Measurements from ENCODE around the gene DEAF1. TPM values are rescaled to one million over a fixed set of nuclear protein-coding genes. Genes with fewer than 3 reads are reported as not detected.

Gene DEAF1
- total RNA-seq, 1 experiment from 2014 or later = 31.9 TPM

DNA sequence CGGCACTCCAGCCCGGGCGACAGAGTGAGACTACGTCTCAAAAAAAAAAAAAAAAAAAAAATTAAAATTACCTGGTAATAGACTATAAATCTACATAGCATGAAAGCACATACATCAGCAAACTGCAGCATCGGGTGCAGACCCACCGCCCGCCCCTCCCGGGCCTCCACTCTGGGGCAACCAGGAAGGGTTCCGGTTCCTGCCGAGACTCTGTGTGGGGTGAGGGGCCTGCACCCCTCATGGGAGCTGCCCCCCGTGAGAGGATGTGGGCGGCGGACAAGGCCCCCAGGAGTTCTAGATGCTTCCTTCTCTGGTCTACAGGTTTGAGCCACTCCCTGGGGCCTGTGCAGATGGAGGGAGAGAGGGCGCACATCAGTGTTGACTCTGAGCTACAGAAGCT, 48.8 kb downstream of the DEAF1 start:
- POLR2A ChIA-PET (ENCODE audit: unreplicated experiment) = no interaction called here
- Histone ChIP-seq H3K27ac (ENCODE audit: low read length) (no peak overlapping the region), H3K4me1 (ENCODE audit: insufficient read depth, low read length) (no peaks in the 10 kb centered on the region), H3K4me2 (ENCODE audit: low read length) (no peak overlapping the region), H3K79me2 (ENCODE audit: low read length) (no peaks in the 10 kb centered on the region), H3K9me3 (ENCODE audit: low read length) (no peaks in the 10 kb centered on the region), H3K27me3 (ENCODE audit: low read length) (no peaks in the 10 kb centered on the region), H3K4me3 (ENCODE audit: low read length) (no peak overlapping the region), H2AFZ (ENCODE audit: low read length) (no peak overlapping the region), H3K36me3 (ENCODE audit: low read depth, low read length) (no peaks in the 10 kb centered on the region), H3K9me2 (replicated peaks; ENCODE audit: low read length) (no peaks in the 10 kb centered on the region), H3F3A (ENCODE audit: low read length, unreplicated experiment) (no peaks in the 10 kb centered on the region), H4K20me1 (ENCODE audit: low read length) (no peaks in the 10 kb centered on the region), H3K9ac (ENCODE audit: low read length) (no peak overlapping the region)
- intact Hi-C loops (cut with micrococcal nuclease) = no loop called here
- BruUV-seq (replicated peaks) = no TSS peak
- TF ChIP-seq EZH2phosphoT487 (IDR thresholded peaks at IDR 0.05; ENCODE audit: borderline replicate concordance, low read length) (no peak), EZH2 (IDR thresholded peaks at IDR 0.05; ENCODE audit: low read length, unreplicated experiment) (no peak)
- TF ChIP-seq, protein P1, sequence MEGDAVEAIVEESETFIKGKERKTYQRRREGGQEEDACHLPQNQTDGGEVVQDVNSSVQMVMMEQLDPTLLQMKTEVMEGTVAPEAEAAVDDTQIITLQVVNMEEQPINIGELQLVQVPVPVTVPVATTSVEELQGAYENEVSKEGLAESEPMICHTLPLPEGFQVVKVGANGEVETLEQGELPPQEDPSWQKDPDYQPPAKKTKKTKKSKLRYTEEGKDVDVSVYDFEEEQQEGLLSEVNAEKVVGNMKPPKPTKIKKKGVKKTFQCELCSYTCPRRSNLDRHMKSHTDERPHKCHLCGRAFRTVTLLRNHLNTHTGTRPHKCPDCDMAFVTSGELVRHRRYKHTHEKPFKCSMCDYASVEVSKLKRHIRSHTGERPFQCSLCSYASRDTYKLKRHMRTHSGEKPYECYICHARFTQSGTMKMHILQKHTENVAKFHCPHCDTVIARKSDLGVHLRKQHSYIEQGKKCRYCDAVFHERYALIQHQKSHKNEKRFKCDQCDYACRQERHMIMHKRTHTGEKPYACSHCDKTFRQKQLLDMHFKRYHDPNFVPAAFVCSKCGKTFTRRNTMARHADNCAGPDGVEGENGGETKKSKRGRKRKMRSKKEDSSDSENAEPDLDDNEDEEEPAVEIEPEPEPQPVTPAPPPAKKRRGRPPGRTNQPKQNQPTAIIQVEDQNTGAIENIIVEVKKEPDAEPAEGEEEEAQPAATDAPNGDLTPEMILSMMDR (conservative IDR thresholded peaks at IDR 0.05; ENCODE audit: low read depth, low read length) = no peak
- ATAC-seq (no peak), DNase-seq (no peak)
- CTCF ChIA-PET = no interaction called here

DNA sequence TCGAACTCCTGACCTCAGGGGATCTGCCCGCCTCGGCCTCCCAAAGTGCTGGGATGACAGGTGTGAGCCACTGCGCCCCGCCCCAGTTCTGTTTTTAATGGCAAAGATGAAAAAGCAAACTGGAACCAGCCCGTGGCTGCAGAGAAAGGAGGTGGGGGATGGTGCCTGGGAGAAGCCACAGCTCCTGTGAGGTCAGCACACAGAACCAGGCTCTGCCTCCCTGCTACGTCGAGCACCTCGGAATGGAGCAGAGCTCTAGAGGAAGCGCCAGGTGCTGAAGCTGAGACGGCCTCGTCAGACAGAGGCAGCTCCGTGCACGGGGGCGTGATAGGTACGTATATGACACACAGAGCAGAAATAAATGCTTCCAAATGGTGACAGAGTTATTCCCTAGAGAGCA, 49.5 kb downstream of the DEAF1 start:
- ChIA-PET CTCF (no interaction called here), POLR2A (ENCODE audit: unreplicated experiment) (no interaction called here)
- no peaks in the 10 kb centered on the region for H3K36me3 ChIP-seq (ENCODE audit: low read depth, low read length)
- intact Hi-C loops (cut with micrococcal nuclease) = no loop called here
- H3K9ac ChIP-seq (ENCODE audit: low read length) = no peak overlapping the region
- H3K27me3 ChIP-seq (ENCODE audit: low read length) = no peaks in the 10 kb centered on the region
- H3F3A ChIP-seq (ENCODE audit: low read length, unreplicated experiment) = no peaks in the 10 kb centered on the region
- no peak overlapping the region for H3K27ac ChIP-seq (ENCODE audit: low read length)
- ATAC-seq (no peak), DNase-seq (no peak)
- H4K20me1 ChIP-seq (ENCODE audit: low read length) = no peaks in the 10 kb centered on the region
- no peaks in the 10 kb centered on the region for H3K79me2 ChIP-seq (ENCODE audit: low read length)
- H2AFZ ChIP-seq (ENCODE audit: low read length) = no peak overlapping the region
- no peak overlapping the region for H3K4me2 ChIP-seq (ENCODE audit: low read length)
- H3K4me1 ChIP-seq (ENCODE audit: insufficient read depth, low read length) = no peaks in the 10 kb centered on the region
- H3K9me3 ChIP-seq (ENCODE audit: low read length) = no peaks in the 10 kb centered on the region
- no peak overlapping the region for H3K4me3 ChIP-seq (ENCODE audit: low read length)
- BruUV-seq (replicated peaks) = no TSS peak
- H3K9me2 ChIP-seq (replicated peaks; ENCODE audit: low read length) = no peaks in the 10 kb centered on the region
- TF ChIP-seq EZH2phosphoT487 (IDR thresholded peaks at IDR 0.05; ENCODE audit: borderline replicate concordance, low read length) (no peak), EZH2 (IDR thresholded peaks at IDR 0.05; ENCODE audit: low read length, unreplicated experiment) (no peak)
- TF ChIP-seq, protein P1 (conservative IDR thresholded peaks at IDR 0.05; ENCODE audit: low read depth, low read length) = no peak

DNA sequence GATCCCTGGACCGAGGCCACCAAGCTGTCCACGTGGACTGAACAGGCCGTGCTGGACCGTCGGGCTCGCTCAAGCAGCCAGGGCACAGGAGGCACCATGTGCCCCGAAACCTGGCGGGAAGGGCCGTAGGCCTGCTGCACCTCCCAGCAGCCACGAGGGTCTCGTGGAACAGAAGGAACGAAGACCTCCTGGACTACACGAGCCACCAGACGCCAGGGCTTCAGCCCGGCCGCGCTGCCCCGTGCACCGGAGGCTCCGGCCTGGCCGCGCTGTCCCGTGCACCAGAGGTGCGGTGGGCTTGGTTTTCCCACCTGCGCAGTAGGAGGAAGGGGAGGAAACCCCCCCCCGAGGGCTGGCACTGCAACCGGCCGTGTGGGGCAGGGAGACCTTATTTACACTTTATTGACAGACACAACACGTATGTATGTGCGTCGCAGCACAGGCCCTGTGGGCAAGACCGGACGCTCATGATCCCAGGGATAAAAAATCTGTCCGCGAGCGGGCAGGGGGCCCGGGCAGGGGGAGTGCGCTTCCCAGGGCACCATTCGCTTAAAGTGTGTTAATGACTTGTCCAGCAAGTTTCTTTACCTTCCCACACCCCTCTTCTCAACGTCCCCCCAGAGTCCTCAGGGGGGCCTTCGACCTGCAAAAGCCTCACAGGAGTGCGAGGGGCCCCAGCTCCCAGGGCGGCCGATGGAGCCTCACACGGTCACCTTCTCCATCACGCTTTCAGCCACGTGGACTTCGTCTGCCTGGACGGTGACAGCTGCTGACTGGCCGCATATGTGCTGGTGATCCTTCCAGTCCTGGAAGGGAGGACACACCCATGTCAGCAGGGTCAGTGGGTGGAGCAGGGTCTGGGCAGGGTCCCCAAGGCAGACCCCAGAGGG, 50.9 kb downstream of the DEAF1 start:
- no peaks in the 10 kb centered on the region for H3K36me3 ChIP-seq (ENCODE audit: low read depth, low read length)
- CTCF ChIA-PET = no interaction called here
- no peaks in the 10 kb centered on the region for H4K20me1 ChIP-seq (ENCODE audit: low read length)
- no peak overlapping the region for H3K4me2 ChIP-seq (ENCODE audit: low read length)
- H3K4me3 ChIP-seq (ENCODE audit: low read length) = no peak overlapping the region
- H3K4me1 ChIP-seq (ENCODE audit: insufficient read depth, low read length) = no peaks in the 10 kb centered on the region
- no peak overlapping the region for H3K9ac ChIP-seq (ENCODE audit: low read length)
- BruUV-seq (replicated peaks) = no TSS peak
- no peak overlapping the region for H2AFZ ChIP-seq (ENCODE audit: low read length)
- no peaks in the 10 kb centered on the region for H3K79me2 ChIP-seq (ENCODE audit: low read length)
- H3K27me3 ChIP-seq (ENCODE audit: low read length) = no peaks in the 10 kb centered on the region
- intact Hi-C loops (cut with micrococcal nuclease) = no loop called here
- POLR2A ChIA-PET (ENCODE audit: unreplicated experiment) = no interaction called here
- no peaks in the 10 kb centered on the region for H3F3A ChIP-seq (ENCODE audit: low read length, unreplicated experiment)
- H3K9me3 ChIP-seq (ENCODE audit: low read length) = no peaks in the 10 kb centered on the region
- no peak for DNase-seq
- no peak overlapping the region for H3K27ac ChIP-seq (ENCODE audit: low read length)
- TF ChIP-seq EZH2phosphoT487 (IDR thresholded peaks at IDR 0.05; ENCODE audit: borderline replicate concordance, low read length) (no peak), EZH2 (IDR thresholded peaks at IDR 0.05; ENCODE audit: low read length, unreplicated experiment) (no peak)
- no peak for ATAC-seq
- no peaks in the 10 kb centered on the region for H3K9me2 ChIP-seq (replicated peaks; ENCODE audit: low read length)

Measured in PC-3 (cell line).